Tibial artery (tissue), 4 donors: ENCODE data around the gene AQP10.
"Not testable (repeated sequence)": the region's sequence is repeated elsewhere in the genome, so short reads cannot be mapped to it uniquely, and the experiment has no call there.

Experiments used
- DNase-seq, 2 donors: peaks; one replicate each; pipeline ENCODE4 v3.0.0-alpha.2; 2019
- H3K27ac ChIP-seq, 2 donors: fragments of 200-600 bp; sonication (generic) in 1 of 2; 1 replicate in 1 of 2; 2 replicates in 1 of 2; pipeline ENCODE4 v1.5.1; 2018 to 2019; ENCODE audit warnings: mild to moderate bottlenecking in 1 of 2
- H3K27me3 ChIP-seq, 2 donors: fragments of 200-600 bp; sonication (generic) in 1 of 2; one replicate each; pipeline versions ENCODE4 v1.5.1 to v1.6.0; 2016 to 2019
- H3K36me3 ChIP-seq, 3 donors: fragments of 200-600 bp; sonication (generic) in 2 of 3; one replicate each; pipeline ENCODE4 v1.5.1; 2016 to 2019; ENCODE audit warnings: mild to moderate bottlenecking in 2 of 3
- H3K4me1 ChIP-seq, 4 donors: fragments of 200-600 bp; sonication (generic) in 2 of 4; 1 replicate in 3 of 4; 2 replicates in 1 of 4; pipeline ENCODE4 v1.5.1; 2016 to 2019
- H3K4me3 ChIP-seq, 2 donors: fragments of 200-600 bp; sonication (generic) in 1 of 2; 1 replicate in 1 of 2; 2 replicates in 1 of 2; pipeline ENCODE4 v1.5.1; 2018 to 2019; ENCODE audit warnings: mild to moderate bottlenecking in 2 of 2
- H3K9me3 ChIP-seq, 3 donors: fragments of 200-600 bp; sonication (generic) in 1 of 3; one replicate each; pipeline ENCODE4 v1.5.1; 2016 to 2019
- intact Hi-C: fragments of 100-400 bp; cut with DNase I; formaldehyde crosslinking; loops from one replicate; pipeline ENCODE4 v1.15.0; 2023; ENCODE audit warnings: low total_unique reads
- TF ChIP-seq, protein P1 (sequence below), 2 experiments: fragments of 200-600 bp in 1 of 2; fragments of 450-650 bp in 1 of 2; IDR thresholded peaks; one replicate each; pipeline ENCODE4 v1.5.1; 2017 to 2019; ENCODE audit warnings: antibody characterized with exemption in 2 of 2, mild to moderate bottlenecking in 1 of 2, moderate library complexity in 1 of 2

Gene AQP10

DNA sequence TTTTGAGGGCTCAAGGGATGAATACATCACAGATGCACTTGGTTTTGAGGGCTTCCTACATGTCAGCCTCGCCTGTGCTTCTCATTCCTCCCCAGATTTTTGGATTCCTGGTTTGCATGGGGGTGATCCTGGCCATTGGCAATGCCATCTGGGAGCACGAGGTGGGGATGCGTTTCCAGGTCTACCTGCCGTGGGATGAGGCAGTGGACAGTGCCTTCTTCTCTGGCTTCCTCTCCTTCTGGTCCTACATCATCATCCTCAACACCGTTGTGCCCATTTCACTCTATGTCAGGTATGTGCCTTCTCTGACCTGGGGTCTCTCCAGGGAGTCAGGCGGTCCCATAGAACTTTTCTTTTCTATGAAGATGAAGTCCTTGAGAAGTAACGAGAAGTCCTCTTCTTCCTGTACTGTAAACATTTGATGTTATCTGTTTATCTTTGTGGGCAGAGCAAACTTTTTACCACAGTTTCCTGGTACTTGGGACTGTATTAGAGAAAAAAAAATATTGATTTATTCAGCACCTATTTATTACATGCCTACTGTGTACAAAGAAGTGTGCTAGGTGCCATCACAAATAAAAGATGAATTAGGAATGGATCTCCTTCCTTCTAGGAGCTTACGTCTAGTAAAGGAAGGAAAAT is 16.5 kb downstream of the AQP10 start:
- no peaks in the 10 kb centered on the region for H3K9me3 ChIP-seq
- TF ChIP-seq, protein P1, sequence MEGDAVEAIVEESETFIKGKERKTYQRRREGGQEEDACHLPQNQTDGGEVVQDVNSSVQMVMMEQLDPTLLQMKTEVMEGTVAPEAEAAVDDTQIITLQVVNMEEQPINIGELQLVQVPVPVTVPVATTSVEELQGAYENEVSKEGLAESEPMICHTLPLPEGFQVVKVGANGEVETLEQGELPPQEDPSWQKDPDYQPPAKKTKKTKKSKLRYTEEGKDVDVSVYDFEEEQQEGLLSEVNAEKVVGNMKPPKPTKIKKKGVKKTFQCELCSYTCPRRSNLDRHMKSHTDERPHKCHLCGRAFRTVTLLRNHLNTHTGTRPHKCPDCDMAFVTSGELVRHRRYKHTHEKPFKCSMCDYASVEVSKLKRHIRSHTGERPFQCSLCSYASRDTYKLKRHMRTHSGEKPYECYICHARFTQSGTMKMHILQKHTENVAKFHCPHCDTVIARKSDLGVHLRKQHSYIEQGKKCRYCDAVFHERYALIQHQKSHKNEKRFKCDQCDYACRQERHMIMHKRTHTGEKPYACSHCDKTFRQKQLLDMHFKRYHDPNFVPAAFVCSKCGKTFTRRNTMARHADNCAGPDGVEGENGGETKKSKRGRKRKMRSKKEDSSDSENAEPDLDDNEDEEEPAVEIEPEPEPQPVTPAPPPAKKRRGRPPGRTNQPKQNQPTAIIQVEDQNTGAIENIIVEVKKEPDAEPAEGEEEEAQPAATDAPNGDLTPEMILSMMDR (IDR thresholded peaks at IDR 0.05) = no peak
- no peak overlapping the region for H3K27ac ChIP-seq
- H3K36me3 ChIP-seq = peaks cover 87 to 94% (median 91%) of the 10 kb centered on the region in 3 donors
- no peaks in the 10 kb centered on the region for H3K27me3 ChIP-seq
- H3K4me3 ChIP-seq = no peak overlapping the region
- no peak for DNase-seq
- peaks cover 0 to 12% (median 9%) of the 10 kb centered on the region in 4 donors for H3K4me1 ChIP-seq
- intact Hi-C loops = no loop called here

DNA sequence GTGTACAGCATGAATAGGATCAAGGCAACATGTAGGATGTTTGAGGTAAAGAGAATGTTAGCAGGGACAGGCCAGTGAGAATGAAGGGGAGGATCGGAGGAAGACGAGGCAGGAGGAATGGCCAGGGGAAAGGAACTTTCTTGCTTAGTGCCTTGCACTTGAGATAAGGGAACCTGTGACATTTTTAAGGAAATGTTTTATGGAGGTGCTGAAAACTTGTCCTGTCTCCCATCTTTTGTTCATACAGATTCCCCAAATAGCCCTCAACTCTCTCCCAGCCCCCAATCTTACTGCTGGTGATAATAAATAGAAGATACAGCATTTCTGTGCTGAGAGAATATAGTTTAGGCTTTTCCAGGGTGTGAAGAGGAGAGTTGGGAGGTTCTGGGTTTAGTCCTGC is 18.0 kb downstream of the AQP10 start:
- Histone ChIP-seq H3K4me1 (peaks cover 0 to 12% (median 8%) of the 10 kb centered on the region in 4 donors), H3K27me3 (no peaks in the 10 kb centered on the region), H3K27ac (no peak overlapping the region), H3K9me3 (no peaks in the 10 kb centered on the region), H3K4me3 (no peak overlapping the region), H3K36me3 (peaks cover 91 to 95% (median 94%) of the 10 kb centered on the region in 3 donors)
- no peak for DNase-seq
- TF ChIP-seq, protein P1 (IDR thresholded peaks at IDR 0.05) = no peak
- intact Hi-C loops = no loop called here

DNA sequence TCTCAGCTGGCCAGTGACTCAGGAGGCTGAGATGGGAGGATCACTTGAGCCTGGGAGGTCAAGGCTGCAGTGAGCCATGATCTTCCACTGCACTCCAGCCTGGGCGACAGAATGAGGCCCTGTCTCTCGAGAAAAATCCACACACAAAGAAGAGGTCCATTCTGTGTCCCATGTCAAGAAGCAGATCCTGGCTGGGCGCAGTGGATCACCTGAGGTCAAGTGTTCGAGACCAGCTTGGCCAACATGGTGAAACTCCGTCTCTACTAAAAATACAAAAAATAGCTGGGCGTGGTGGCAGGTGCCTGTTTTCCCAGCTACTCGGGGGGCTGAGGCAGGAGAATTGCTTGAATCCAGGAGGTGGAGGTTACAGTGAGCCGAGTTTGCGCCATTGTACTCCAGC is 20.5 kb downstream of the AQP10 start:
- H3K9me3 ChIP-seq, intact Hi-C loops, H3K4me3 ChIP-seq, DNase-seq, H3K27ac ChIP-seq, H3K4me1 ChIP-seq, H3K27me3 ChIP-seq: not testable (repeated sequence)
- H3K36me3 ChIP-seq = peaks cover 96 to 100% (median 98%) of the 10 kb centered on the region in 3 donors

DNA sequence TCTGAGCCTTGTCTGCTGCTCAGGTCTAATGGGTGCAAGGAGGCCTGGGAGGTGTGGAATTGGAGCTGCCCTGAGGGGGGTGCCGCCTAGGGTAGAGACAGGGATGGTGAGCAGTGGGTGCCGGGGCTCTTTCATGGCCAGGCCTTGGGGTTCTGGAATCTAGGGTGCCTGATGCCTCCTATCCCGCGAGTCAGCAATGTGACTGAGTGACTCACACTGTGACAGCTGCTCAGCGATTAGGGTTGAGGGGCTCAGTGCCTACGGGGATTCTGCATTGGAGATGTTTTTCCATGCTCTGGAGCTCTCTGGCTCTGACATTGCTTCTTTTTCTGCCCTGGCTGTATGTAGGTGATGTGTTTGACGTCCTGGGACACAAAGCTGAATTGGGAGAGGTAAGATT is 21.2 kb downstream of the AQP10 start:
- Histone ChIP-seq H3K9me3 (no peaks in the 10 kb centered on the region), H3K4me1 (no peaks in the 10 kb centered on the region), H3K36me3 (peaks cover 99 to 100% (median 99%) of the 10 kb centered on the region in 3 donors), H3K27ac (no peak overlapping the region), H3K27me3 (no peaks in the 10 kb centered on the region), H3K4me3 (no peak overlapping the region)
- DNase-seq = no peak
- intact Hi-C loops = no loop called here
- TF ChIP-seq, protein P1 (IDR thresholded peaks at IDR 0.05) = no peak

DNA sequence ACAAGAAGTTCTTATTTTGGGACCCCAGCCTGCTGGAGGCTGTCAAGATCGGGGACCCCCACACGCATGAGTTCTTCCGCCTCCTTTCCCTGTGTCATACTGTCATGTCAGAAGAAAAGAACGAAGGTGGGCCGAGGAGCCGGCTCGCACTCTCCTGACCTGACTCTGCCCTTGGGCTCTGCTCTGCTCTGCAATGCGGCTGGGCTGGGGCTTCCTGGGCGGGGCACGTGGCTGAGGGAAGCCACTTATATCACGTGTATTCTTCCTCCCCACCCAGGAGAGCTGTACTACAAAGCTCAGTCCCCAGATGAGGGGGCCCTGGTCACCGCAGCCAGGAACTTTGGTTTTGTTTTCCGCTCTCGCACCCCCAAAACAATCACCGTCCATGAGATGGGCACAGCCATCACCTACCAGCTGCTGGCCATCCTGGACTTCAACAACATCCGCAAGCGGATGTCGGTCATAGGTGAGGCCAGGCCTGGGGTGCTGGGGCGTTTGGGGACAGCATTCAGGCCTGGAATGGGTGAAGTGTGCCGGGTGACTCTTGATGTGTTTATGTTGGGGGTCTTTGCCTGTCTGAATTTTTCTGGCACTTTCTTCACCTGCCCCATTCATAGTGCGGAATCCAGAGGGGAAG is 22.1 kb downstream of the AQP10 start:
- H3K27ac ChIP-seq = no peak overlapping the region
- intact Hi-C loops = no loop called here

More for the DNA sequence above, 22.1 kb downstream of the AQP10 start:
- Histone ChIP-seq H3K9me3 (no peaks in the 10 kb centered on the region), H3K4me3 (no peak overlapping the region), H3K36me3 (peaks cover 96 to 98% (median 97%) of the 10 kb centered on the region in 3 donors), H3K4me1 (no peaks in the 10 kb centered on the region), H3K27me3 (no peaks in the 10 kb centered on the region)
- TF ChIP-seq, protein P1 (IDR thresholded peaks at IDR 0.05) = no peak
- DNase-seq = no peak
